ENCODE data around the gene ZBTB18. TPM values are rescaled to one million over a fixed set of nuclear protein-coding genes. Genes with fewer than 3 reads are reported as not detected.
A peak's percentile ranks its signal among the peaks of the same experiment; 100 is the strongest.

The ZBTB18 gene
- total RNA-seq, 1 experiment from 2014 or later, result 12.1 TPM

DNA sequence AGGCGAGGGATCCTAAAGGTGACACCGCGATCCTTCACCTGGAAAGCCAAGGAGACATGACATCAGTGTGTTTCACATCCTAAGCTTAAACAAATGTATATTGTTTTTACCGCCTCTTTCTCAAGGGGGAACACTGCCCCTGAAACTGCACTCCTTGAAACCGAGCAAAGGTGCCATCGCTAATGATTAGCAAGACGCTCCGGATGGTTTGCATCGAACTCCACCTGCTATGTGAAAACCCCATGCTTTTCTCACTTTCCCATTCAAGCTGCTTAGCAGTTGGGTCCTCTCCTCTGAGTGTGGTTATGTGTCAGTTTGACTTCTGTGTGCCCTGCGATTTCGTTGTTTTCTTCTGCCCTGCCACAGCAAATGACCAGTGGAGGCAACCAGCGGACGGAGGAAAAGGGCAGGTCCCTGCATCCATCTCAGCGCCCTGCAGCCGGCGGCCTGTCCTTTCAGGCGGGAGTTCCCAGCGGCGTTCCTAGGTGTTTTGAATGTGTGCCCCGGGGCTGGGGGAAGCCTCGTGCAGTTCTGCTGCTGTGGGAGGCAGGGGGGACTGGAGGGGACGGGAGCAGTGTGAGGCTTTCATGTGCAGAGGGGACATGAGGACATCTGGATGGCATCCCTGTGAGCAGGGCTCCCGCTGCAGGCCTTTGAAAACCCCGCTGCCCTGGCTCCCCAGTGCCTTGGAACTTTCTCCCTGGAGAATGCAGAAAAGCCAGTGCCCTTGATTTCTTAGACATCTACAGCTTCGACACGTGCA lies 16.1 kb downstream of the ZBTB18 start:
- Histone ChIP-seq H3K9me3 (ENCODE audit: control insufficient read depth, low read depth, low read length) (no peaks in the 10 kb centered on the region), H3K4me1 (ENCODE audit: insufficient read depth, low read length) (no peaks in the 10 kb centered on the region; the same call in 1 of the 2 replicates), H2BK5ac (ENCODE audit: insufficient read length, low read length) (no peak overlapping the region), H4K20me1 (ENCODE audit: control insufficient read depth, insufficient read depth, insufficient read length) (no peaks in the 10 kb centered on the region), H3K23me2 (ENCODE audit: insufficient read length, low read depth, low read length, poor library complexity, severe bottlenecking) (no peaks in the 10 kb centered on the region), H4K5ac (ENCODE audit: insufficient read length, low read depth, low read length) (no peak overlapping the region), H2BK120ac (ENCODE audit: low read depth, low read length, poor library complexity, severe bottlenecking) (no peak overlapping the region), H3K79me2 (ENCODE audit: insufficient read depth, low read length) (no peaks in the 10 kb centered on the region), H3K79me1 (ENCODE audit: insufficient read depth, low read depth, low read length, poor library complexity, severe bottlenecking) (no peaks in the 10 kb centered on the region), H3K9ac (ENCODE audit: extremely low read depth, insufficient read length, low read length) (no peak overlapping the region), H3K14ac (ENCODE audit: insufficient read depth, low read length) (no peak overlapping the region), H3K27ac (ENCODE audit: insufficient read length, low read depth, low read length) (no peak overlapping the region), H2AFZ (ENCODE audit: low read length) (no peak overlapping the region), H3K27me3 (ENCODE audit: insufficient read depth, low read length) (no peaks in the 10 kb centered on the region), H2BK12ac (ENCODE audit: insufficient read length, low read depth, low read length) (no peak overlapping the region), H3K4ac (ENCODE audit: low read depth, low read length) (no peak overlapping the region), H4K91ac (ENCODE audit: insufficient read length, low read depth, low read length) (no peak overlapping the region), H3K23ac (ENCODE audit: insufficient read length, low read depth, low read length) (no peak overlapping the region), H4K8ac (replicated peaks; ENCODE audit: insufficient read length, low read depth, low read length) (no peak overlapping the region), H2BK20ac (ENCODE audit: low read depth, low read length, poor library complexity, severe bottlenecking) (no peak overlapping the region), H2BK15ac (ENCODE audit: low read depth, low read length) (no peak overlapping the region), H3K56ac (ENCODE audit: insufficient read length, low read depth, low read length) (no peak overlapping the region), H3K18ac (ENCODE audit: insufficient read length, low read depth, low read length) (no peak overlapping the region), H3T11ph (ENCODE audit: low read length) (no peak overlapping the region), H3K4me2 (ENCODE audit: insufficient read depth, insufficient read length, low read length) (no peak overlapping the region), H2AK5ac (ENCODE audit: insufficient read length, low read length) (no peak overlapping the region)
- WGBS (ENCODE audit: extremely low coverage, insufficient read length, low lambda C conversion rate), result no CpG with 5 or more reads among the region's 26 CpGs
- H3K36me3 Mint-ChIP-seq (ENCODE audit: insufficient read depth in 1 of 3, low read depth in 3 of 3), result no peaks in the 10 kb centered on the region
- no peak overlapping the region for H3K4me3 Mint-ChIP-seq
- H3K9me3 Mint-ChIP-seq, result no peaks in the 10 kb centered on the region; a peak in 1 of 5 replicates
- peaks cover 27 to 28% of the 10 kb centered on the region in 2 experiments for H3K4me1 Mint-ChIP-seq
- H3K27ac Mint-ChIP-seq, result no peak overlapping the region
- TF ChIP-seq, protein P1, sequence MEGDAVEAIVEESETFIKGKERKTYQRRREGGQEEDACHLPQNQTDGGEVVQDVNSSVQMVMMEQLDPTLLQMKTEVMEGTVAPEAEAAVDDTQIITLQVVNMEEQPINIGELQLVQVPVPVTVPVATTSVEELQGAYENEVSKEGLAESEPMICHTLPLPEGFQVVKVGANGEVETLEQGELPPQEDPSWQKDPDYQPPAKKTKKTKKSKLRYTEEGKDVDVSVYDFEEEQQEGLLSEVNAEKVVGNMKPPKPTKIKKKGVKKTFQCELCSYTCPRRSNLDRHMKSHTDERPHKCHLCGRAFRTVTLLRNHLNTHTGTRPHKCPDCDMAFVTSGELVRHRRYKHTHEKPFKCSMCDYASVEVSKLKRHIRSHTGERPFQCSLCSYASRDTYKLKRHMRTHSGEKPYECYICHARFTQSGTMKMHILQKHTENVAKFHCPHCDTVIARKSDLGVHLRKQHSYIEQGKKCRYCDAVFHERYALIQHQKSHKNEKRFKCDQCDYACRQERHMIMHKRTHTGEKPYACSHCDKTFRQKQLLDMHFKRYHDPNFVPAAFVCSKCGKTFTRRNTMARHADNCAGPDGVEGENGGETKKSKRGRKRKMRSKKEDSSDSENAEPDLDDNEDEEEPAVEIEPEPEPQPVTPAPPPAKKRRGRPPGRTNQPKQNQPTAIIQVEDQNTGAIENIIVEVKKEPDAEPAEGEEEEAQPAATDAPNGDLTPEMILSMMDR (conservative IDR thresholded peaks at IDR 0.05), result no peak
- DNase-seq, result peak; percentile 52
- H3K27me3 Mint-ChIP-seq (ENCODE audit: low read depth), result peaks cover 4% of the 10 kb centered on the region; the same call in 1 of the 2 replicates

Measured in H9 (cell line).